HEK293 (cell line): Measurements from ENCODE around the gene ANXA2.
A peak's percentile ranks its signal among the peaks of the same experiment; 100 is the strongest.

Source experiments
- CTCF ChIA-PET: fragments of 350-600 bp; formaldehyde crosslinking; extraction: SDS; loops from one replicate; lab custom pipeline; 2021; ENCODE audit warnings: antibody characterized with exemption; lab: Yijun Ruan, JAX
- POLR2A ChIA-PET: fragments of 300-600 bp; formaldehyde crosslinking; extraction: SDS; loops from one replicate; lab custom pipeline; 2020; ENCODE audit warnings: antibody characterized with exemption, inconsistent platforms; lab: Yijun Ruan, JAX
- H3K27ac ChIP-seq: fragments of 200-500 bp; sonication (Bioruptor generic); 2 replicates; pipeline ENCODE4 v1.5.1; 2014; ENCODE audit warnings: low read depth, low read length, control low read depth, inconsistent platforms; ENCODE audit errors: extremely low read depth
- H3K36me3 ChIP-seq, 2 experiments: fragments of 200-500 bp in 1 of 2; sonication (Bioruptor generic) in 1 of 2; 1 replicate in 1 of 2; 2 replicates in 1 of 2; pipeline ENCODE4 v1.5.1; 2014 to 2017; ENCODE audit warnings: inconsistent platforms in 2 of 2, low read length in 2 of 2; ENCODE audit not compliant: control insufficient read depth in 2 of 2, insufficient read depth in 1 of 2
- H3K4me1 ChIP-seq: fragments of 200-500 bp; sonication (Bioruptor generic); 2 replicates; pipeline ENCODE4 v1.5.1; 2014; ENCODE audit warnings: mild to moderate bottlenecking, low read length, inconsistent platforms; ENCODE audit not compliant: control insufficient read depth, insufficient read depth
- H3K4me3 ChIP-seq: 2 replicates; pipeline ENCODE4 v1.5.1; 2011; ENCODE audit warnings: low read depth, mild to moderate bottlenecking, control low read depth, low read length, moderate library complexity
- H3K9me3 ChIP-seq: fragments of 200-500 bp; sonication (Bioruptor generic); 2 replicates; pipeline ENCODE4 v1.5.1; 2014; ENCODE audit warnings: low read depth, low read length, inconsistent platforms; ENCODE audit not compliant: control insufficient read depth, insufficient read depth
- BCL11A ChIP-seq: fragments of 450-650 bp; formaldehyde crosslinking; IDR thresholded peaks from 2 replicates; pipeline ENCODE4 v1.5.1; 2016; ENCODE audit warnings: low read depth, missing biosample characterization, missing genetic modification characterization
- BCL11B ChIP-seq: fragments of 450-650 bp; formaldehyde crosslinking; IDR thresholded peaks from 2 replicates; pipeline ENCODE4 v1.5.1; 2016; ENCODE audit warnings: low read depth, missing biosample characterization, missing genetic modification characterization
- GLIS1 ChIP-seq: fragments of 450-650 bp; formaldehyde crosslinking; IDR thresholded peaks from 2 replicates; pipeline ENCODE4 v1.5.1; 2016; ENCODE audit warnings: missing biosample characterization, missing genetic modification characterization
- MYNN ChIP-seq: fragments of 450-650 bp; formaldehyde crosslinking; IDR thresholded peaks from 2 replicates; pipeline ENCODE4 v1.5.1; 2016; ENCODE audit warnings: missing biosample characterization, missing genetic modification characterization, borderline replicate concordance
- PRDM1 ChIP-seq: fragments of 450-650 bp; formaldehyde crosslinking; IDR thresholded peaks from 2 replicates; pipeline ENCODE4; 2016; ENCODE audit warnings: missing biosample characterization, missing genetic modification characterization
- REST ChIP-seq: fragments of 450-650 bp; formaldehyde crosslinking; IDR thresholded peaks from 2 replicates; pipeline ENCODE4 v1.5.1; 2016; ENCODE audit warnings: missing biosample characterization, missing genetic modification characterization
- ZBTB1 ChIP-seq: fragments of 450-650 bp; formaldehyde crosslinking; IDR thresholded peaks from 2 replicates; pipeline ENCODE4 v1.5.1; 2016; ENCODE audit warnings: missing biosample characterization, missing genetic modification characterization
- ZBTB48 ChIP-seq: fragments of 450-650 bp; formaldehyde crosslinking; IDR thresholded peaks from 2 replicates; pipeline ENCODE4 v1.5.1; 2016; ENCODE audit warnings: missing biosample characterization, missing genetic modification characterization
- ZFP37 ChIP-seq: fragments of 450-650 bp; formaldehyde crosslinking; IDR thresholded peaks from 2 replicates; pipeline ENCODE4 v1.5.1; 2016; ENCODE audit warnings: missing biosample characterization, missing genetic modification characterization
- ZNF121 ChIP-seq: fragments of 450-650 bp; formaldehyde crosslinking; IDR thresholded peaks from 2 replicates; pipeline ENCODE4 v1.5.1; 2016; ENCODE audit warnings: missing biosample characterization, missing genetic modification characterization
- ZNF18 ChIP-seq: fragments of 450-650 bp; formaldehyde crosslinking; IDR thresholded peaks from 2 replicates; pipeline ENCODE4 v1.5.1; 2016; ENCODE audit warnings: missing biosample characterization, missing genetic modification characterization
- ZNF26 ChIP-seq: fragments of 450-650 bp; formaldehyde crosslinking; IDR thresholded peaks from 2 replicates; pipeline ENCODE4 v1.5.1; 2016; ENCODE audit warnings: missing biosample characterization, missing genetic modification characterization
- ZNF302 ChIP-seq: fragments of 450-650 bp; formaldehyde crosslinking; IDR thresholded peaks from 2 replicates; pipeline ENCODE4 v1.5.1; 2016; ENCODE audit warnings: missing biosample characterization, missing genetic modification characterization, low read depth
- ZNF416 ChIP-seq: fragments of 450-650 bp; formaldehyde crosslinking; IDR thresholded peaks from 2 replicates; pipeline ENCODE4 v1.5.1; 2016; ENCODE audit warnings: missing biosample characterization, missing genetic modification characterization
- ZNF433 ChIP-seq: fragments of 450-650 bp; formaldehyde crosslinking; IDR thresholded peaks from 2 replicates; pipeline ENCODE4 v1.5.1; 2016; ENCODE audit warnings: missing biosample characterization, missing genetic modification characterization, low read depth
- ZNF473 ChIP-seq: fragments of 450-650 bp; formaldehyde crosslinking; IDR thresholded peaks from 2 replicates; pipeline ENCODE4 v1.5.1; 2017; ENCODE audit warnings: missing biosample characterization, missing genetic modification characterization
- ZNF513 ChIP-seq: fragments of 450-650 bp; IDR thresholded peaks from 2 replicates; pipeline ENCODE4 v1.5.1; 2018; ENCODE audit warnings: missing biosample characterization, missing genetic modification characterization
- ZNF561 ChIP-seq: fragments of 450-650 bp; IDR thresholded peaks from 2 replicates; pipeline ENCODE4 v1.5.1; 2018; ENCODE audit warnings: missing biosample characterization, missing genetic modification characterization, borderline replicate concordance
- ZNF624 ChIP-seq: fragments of 450-650 bp; formaldehyde crosslinking; IDR thresholded peaks from 2 replicates; pipeline ENCODE4 v1.5.1; 2017; ENCODE audit warnings: missing biosample characterization, missing genetic modification characterization
- ZNF658 ChIP-seq: fragments of 450-650 bp; formaldehyde crosslinking; IDR thresholded peaks from 2 replicates; pipeline ENCODE4; 2016; ENCODE audit warnings: missing biosample characterization, missing genetic modification characterization
- ZNF660 ChIP-seq: fragments of 450-650 bp; IDR thresholded peaks from 2 replicates; pipeline ENCODE4 v1.5.1; 2018; ENCODE audit warnings: missing biosample characterization, mild to moderate bottlenecking, missing genetic modification characterization
- ZNF747 ChIP-seq: fragments of 450-650 bp; formaldehyde crosslinking; IDR thresholded peaks from 2 replicates; pipeline ENCODE4 v1.5.1; 2016; ENCODE audit warnings: missing biosample characterization, missing genetic modification characterization
- ZNF777 ChIP-seq: fragments of 450-650 bp; formaldehyde crosslinking; IDR thresholded peaks from 2 replicates; pipeline ENCODE4 v1.5.1; 2017; ENCODE audit warnings: missing biosample characterization, missing genetic modification characterization, borderline replicate concordance
- ZSCAN23 ChIP-seq: fragments of 450-650 bp; formaldehyde crosslinking; IDR thresholded peaks from 2 replicates; pipeline ENCODE4 v1.5.1; 2016; ENCODE audit warnings: missing biosample characterization, missing genetic modification characterization
- ZSCAN30 ChIP-seq: fragments of 450-650 bp; IDR thresholded peaks from 2 replicates; pipeline ENCODE4 v1.5.1; 2018; ENCODE audit warnings: missing biosample characterization, mild to moderate bottlenecking, missing genetic modification characterization, moderate library complexity

The ANXA2 gene

DNA sequence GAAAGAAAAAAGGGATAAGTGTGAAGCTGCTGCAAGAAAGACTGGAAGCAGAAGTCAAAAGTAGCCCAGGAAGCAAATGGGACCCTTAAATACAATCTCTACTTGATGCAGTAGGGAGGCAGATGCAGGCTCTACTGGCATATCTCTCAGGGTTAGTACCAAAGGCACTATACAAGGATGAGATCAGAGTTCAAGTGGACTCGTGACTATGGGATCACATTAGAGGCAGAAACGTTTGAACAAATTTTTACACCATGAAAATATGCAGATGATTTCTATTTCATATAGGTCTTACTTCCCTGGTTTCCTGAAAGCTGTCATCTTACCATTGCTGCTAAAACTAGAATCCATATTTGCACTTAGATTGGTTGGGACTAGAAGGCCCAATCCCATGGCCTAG lies 27.7 kb upstream of the ANXA2 start (continued):
- TF ChIP-seq MYNN (no peak), ZSCAN23 (tag by site-specific recombination) (no peak), REST (tag by site-specific recombination) (no peak), BCL11B (tag by site-specific recombination) (no peak), ZNF747 (tag by site-specific recombination) (no peak), BCL11A (no peak)

GRCh38 chr15:60424006-60424405 lies 26.2 kb upstream of the ANXA2 start:
- ChIA-PET POLR2A (no interaction called here), CTCF (no interaction called here)
- no peaks in the 10 kb centered on the region for H3K9me3 ChIP-seq
- H3K4me1 ChIP-seq = no peaks in the 10 kb centered on the region
- TF ChIP-seq PRDM1 (peak; percentile 69), ZNF658 (tag by site-specific recombination) (no peak)
- H3K27ac ChIP-seq = no peak overlapping the region
- peaks cover 14 to 39% of the 10 kb centered on the region in 2 experiments for H3K36me3 ChIP-seq
- H3K4me3 ChIP-seq = no peak overlapping the region

- TF ChIP-seq ZNF660 (tag by site-specific recombination) (no peak), ZFP37 (tag by site-specific recombination) (no peak), ZBTB48 (tag by site-specific recombination) (no peak), ZBTB1 (no peak)
- no peaks in the 10 kb centered on the region for H3K9me3 ChIP-seq
- no peak overlapping the region for H3K27ac ChIP-seq
- H3K4me3 ChIP-seq = no peak overlapping the region
- H3K36me3 ChIP-seq = peaks cover 14 to 37% of the 10 kb centered on the region in 2 experiments
- ChIA-PET CTCF (no interaction called here), POLR2A (no interaction called here)
- H3K4me1 ChIP-seq = no peaks in the 10 kb centered on the region
These were observed 25.8 kb upstream of the ANXA2 start for GRCh38 chr15:60423537-60423936.

DNA sequence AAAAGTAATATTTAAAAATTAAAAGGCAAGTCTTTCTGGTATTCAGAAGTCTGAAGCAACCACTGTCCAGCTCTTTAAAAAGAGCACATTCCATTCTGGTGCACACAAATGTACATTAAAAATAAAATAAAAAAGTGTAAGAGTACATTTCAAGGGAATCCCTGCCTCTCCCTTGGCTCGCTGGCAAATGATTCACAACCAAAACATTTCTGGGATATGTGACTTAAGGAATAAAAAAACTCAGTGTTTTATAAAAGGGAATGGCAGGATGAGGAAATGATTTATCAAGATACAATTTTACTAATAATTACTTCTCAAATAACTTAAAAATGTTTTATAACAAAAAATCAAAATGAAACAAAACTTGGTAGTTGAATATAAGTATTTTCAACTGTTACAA lies 23.8 kb upstream of the ANXA2 start:
- CTCF ChIA-PET = interaction anchor here (0.7 kb wide), 1 partner anchor 240 kb away, joined by 3 read pairs; no protein-coding TSS in a partner anchor
- POLR2A ChIA-PET = no interaction called here
- H3K36me3 ChIP-seq = peaks cover 7 to 26% of the 10 kb centered on the region in 2 experiments
- no peak for TF ChIP-seq GLIS1 (tag by site-specific recombination)
- TF ChIP-seq ZNF121 (tag by site-specific recombination) = no peak
- TF ChIP-seq ZSCAN30 (tag by site-specific recombination) = no peak
- TF ChIP-seq ZNF302 (tag by site-specific recombination) = no peak
- no peak for TF ChIP-seq ZNF513 (tag by site-specific recombination)
- TF ChIP-seq ZNF18 (tag by site-specific recombination) = no peak
- TF ChIP-seq ZNF777 (tag by site-specific recombination) = no peak
- no peak for TF ChIP-seq ZNF561 (tag by site-specific recombination)
- TF ChIP-seq ZNF416 (tag by site-specific recombination) = no peak
- no peak for TF ChIP-seq ZNF473
- TF ChIP-seq ZNF747 (tag by site-specific recombination) = no peak
- no peak for TF ChIP-seq ZNF433
- no peak for TF ChIP-seq ZNF26 (tag by site-specific recombination)
- TF ChIP-seq ZNF624 (tag by site-specific recombination) = no peak

More for the DNA sequence above, 23.8 kb upstream of the ANXA2 start:
- Histone ChIP-seq H3K9me3 (no peaks in the 10 kb centered on the region), H3K27ac (no peak overlapping the region), H3K4me1 (no peaks in the 10 kb centered on the region), H3K4me3 (no peak overlapping the region)
